Fibroblast of peridontal ligament (primary cell): ENCODE measurements around the gene SPAG16.

ENCODE experiments used
- DNase-seq: peaks from one replicate; pipeline ENCODE4 v3.0.0-alpha.2; 2010; ENCODE audit errors: extremely low read depth

Gene SPAG16

GRCh38 chr2:213816583-213816982, 532.3 kb downstream of the SPAG16 start:
- no peak for DNase-seq

DNA sequence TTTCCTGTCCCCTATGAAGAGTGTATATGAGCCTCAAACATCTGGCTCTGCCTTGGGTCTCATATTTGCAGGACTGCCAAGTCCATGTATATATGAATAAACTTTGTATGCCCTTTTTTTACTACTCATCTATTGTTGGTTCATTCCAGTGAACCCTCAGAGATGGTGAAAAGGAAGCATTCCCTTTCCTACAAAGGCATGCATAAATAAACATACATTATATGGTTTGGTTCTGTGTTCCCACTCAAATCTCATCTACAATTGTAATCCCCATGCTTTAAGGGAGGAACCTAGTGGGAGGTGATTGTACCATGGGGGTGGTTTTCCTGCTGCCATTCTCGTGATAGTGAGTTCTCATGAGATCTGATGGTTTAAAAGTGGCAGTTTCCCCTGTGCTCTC, 534.2 kb downstream of the SPAG16 start:
- DNase-seq = peak; percentile 88

DNA sequence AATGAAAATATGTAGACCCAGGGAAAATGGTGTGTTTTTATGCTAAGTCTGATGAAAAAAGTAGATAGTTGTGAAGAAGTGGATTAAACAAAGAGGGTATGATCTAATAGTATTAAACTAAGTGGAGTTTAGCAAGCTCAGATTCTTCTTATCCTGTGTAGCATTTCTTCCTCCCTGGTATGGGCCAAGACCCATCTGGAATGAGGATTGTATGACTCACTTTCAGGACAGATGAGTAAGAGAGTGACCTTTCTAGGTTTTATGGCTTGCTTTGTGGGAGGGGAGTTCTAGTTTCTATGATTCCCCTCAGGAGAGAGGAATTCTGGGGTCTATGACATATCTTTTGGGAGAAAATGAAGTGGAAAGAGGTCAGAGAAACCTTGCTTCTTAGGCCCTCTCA, 550.1 kb downstream of the SPAG16 start:
- DNase-seq = peak; percentile 94

DNA sequence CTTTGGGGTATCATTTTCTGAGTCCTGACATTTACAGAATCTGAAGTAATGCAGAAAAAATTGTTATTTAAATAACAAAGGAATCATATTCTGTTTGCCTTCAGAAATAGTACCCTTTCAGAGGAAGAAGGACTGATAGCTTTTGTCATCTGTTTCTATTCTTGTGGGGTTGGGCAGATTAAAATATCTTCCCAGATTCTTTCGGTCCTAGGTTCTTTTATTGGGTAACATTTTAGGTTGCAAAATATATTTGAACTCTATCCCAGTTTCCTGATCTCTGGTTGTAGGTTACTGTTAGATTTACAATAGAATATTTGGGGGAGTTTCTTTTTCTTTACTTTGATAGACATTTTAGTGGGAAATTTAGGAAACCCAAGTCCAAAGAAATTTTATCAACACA, 550.5 kb downstream of the SPAG16 start:
- peak; percentile 93 for DNase-seq

DNA sequence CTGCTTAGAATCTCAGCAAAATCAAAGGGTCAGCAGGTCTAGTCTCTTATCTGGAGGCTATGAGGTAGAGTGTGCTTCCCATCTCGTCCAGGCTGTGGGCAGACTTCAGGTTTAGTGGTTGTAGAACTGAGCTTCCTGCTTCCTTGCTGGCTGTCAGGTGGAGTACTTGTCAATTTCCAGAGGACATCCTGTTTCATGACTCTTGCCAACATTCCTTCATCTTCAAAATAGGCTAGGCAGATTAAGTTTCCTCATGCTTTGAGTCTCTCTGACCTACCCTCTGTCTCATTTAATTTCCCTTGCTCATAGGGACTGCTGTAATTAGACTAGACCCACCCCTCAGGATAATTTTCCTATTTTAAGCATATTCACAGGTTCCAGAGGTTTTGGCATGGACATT, 562.6 kb downstream of the SPAG16 start:
- DNase-seq = no peak

DNA sequence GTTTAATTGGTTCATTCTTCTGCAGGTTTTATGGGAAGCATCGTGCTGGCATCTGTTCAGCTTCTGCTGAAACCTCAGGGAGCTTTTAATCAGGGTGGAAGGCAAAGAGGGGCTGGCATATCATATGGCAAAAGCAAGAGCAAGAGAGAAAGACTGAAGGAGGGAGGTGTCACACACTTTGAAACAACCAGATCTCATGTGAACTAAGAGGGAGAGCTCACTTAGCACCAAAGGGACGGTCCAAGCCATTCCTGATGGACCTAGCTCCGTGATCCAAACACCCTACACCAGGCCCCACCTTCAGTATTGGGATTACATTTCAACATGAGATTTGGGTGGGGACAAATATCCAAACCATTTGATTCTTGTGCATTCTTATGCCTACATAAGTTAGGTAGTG, 563.1 kb downstream of the SPAG16 start:
- DNase-seq = no peak

DNA sequence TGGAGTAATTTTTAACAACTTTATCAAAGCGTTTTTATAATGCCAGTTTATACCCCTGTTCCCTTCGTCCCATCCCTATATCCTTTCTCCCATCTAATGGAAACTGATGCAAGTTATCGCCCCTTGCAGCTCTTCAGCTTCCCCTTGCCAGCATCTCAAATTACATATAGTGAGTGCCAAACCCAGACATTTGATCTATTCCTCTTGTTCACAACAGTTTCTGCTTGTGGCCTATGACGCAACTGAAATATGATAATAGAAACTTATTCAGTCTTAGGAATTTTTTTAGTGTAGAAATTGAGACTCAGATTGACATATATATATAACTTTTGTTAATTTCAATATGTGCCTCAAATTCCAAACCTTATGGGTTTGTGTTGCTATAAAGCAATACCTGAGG, 564.4 kb downstream of the SPAG16 start:
- peak; percentile 94 for DNase-seq

DNA sequence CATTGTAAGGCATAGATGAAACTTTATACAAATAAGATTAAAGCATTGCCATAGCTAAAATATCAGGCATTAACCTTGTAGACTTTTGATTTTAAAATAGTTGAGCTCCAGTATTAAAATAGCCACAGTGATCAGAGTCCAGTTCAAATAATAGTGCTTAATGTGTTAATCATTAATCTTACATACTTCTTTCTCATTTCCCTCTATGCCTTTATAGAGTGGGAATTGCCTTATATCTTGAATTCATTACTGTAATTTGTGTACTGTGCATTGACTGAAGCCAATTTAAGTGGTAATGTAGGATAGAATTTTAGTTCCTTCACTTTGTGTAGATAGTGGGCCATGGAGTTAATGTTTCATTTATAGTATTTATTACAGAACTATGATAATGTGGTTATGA, 577.4 kb downstream of the SPAG16 start:
- no peak for DNase-seq

DNA sequence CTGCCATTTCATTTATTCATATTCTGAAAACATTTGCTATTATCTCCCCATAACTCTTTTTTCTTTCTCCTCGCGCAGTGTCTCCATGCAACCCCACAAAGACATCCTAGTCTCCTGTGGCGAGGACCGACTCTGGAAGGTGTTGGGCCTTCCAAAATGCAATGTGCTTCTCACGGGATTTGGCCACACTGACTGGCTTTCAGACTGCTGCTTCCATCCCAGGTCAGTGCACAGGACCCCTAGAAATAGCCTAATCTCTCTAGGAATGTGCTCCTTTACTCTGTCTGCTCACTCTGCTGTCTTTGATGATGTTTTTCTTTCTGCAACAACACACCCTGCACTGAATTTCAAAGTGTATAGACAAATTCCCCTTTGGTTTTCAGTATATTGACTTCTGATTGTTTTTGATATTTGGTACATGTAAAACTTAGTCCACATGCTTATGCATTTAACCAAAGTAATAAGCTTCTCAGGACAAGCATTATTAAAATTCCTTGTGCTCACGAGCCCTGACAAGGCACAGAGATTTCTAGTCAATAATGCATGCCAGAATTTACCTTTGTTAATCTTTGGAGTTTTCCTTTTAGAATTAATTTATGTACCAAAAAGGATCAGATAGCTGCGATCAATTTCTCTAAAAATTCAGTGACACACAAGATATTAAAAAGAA, 578.3 kb downstream of the SPAG16 start:
- DNase-seq = no peak

DNA sequence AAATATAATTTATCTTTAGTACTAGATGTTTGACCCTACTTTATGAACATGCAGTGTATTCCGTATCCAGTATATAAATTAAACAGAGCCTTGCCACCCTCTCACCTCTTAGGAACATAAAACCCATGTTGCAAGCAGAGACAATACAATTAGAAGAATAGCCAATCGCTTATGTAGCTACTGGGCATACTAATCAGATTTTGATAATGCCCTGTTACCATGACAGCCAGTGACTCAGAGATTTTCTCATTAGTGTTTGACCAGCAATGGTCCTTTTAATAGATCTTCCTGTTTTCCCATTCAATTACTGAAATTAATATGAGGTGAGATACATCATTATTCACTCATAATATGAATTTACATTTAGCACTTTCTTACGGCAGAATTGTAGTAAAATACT, 579.3 kb downstream of the SPAG16 start:
- no peak for DNase-seq

DNA sequence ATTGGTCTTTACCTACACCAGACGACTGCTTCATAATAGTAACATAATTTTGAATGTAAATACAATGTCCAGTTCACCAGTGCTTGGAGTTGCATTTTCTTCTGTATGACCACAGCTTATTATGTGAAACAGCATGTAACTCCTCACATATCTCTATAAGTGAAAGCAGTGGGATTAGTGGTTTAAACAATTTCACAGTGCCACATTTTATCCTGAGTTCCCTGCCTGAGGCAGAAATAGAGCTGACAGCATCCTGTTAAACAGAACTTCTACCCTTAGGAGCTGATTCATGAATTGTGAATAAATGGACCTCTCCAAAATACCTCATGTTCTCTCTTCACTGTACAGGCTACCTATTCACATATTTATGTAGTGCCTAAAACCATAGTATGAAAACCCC, 584.3 kb downstream of the SPAG16 start:
- peak; percentile 8 for DNase-seq

DNA sequence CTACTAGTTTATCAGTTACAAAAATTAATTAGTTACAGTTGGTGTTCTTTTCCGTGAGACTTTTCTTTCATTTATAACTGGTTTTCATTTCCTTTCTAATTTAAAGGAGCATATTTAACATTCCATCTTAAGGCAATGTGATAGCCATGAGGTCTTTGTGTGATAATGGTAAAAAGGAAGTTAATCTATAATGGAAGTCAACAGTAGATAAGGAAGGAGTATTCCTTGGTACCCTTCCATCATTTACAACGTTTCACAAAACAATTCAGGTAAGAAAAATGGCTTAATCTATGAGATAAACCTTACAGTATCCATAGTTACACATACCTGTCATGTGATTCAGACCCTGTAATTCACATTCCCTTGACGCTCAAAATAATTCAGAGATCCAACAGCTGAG, 601.2 kb downstream of the SPAG16 start:
- no peak for DNase-seq

DNA sequence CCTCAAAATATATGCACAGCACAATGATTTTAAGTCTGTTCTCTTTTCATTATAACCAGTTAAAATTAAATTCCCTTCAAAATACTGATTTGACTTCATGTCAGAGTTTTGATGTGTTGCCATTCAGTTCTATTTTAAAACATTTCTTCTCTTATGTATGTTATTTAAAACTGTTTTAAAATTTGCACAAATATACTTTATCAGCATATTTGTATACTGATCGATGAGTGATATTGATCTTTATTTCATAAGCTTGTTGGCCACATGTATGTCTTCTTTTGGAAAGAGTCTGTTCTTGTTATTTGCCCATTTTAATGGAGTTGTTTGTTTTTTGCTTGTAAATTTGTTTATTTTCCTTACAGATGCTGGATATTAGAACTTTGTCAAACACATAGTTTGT, 630.2 kb downstream of the SPAG16 start:
- no peak for DNase-seq

DNA sequence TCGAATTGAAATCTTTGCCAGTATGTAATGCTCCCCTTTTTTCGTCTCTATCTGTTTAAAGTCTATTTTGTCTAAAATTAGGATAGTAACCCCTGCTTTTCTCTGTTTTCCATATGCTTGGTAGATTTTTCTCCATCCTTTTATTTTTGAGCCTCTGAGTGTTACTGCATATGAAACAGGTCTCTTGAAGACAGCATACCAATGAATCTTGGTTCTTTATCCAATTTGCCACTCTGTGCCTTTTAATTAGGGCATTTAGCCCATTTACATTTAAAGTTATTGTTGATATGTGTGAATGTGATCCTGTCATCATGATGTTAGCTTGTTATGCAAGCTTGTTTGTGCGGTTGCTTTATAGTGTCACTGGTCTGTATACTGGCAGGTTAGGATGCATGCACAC, 635.8 kb downstream of the SPAG16 start:
- DNase-seq = no peak

- DNase-seq = no peak
These were observed 639.3 kb downstream of the SPAG16 start for GRCh38 chr2:213923543-213923942.

DNA sequence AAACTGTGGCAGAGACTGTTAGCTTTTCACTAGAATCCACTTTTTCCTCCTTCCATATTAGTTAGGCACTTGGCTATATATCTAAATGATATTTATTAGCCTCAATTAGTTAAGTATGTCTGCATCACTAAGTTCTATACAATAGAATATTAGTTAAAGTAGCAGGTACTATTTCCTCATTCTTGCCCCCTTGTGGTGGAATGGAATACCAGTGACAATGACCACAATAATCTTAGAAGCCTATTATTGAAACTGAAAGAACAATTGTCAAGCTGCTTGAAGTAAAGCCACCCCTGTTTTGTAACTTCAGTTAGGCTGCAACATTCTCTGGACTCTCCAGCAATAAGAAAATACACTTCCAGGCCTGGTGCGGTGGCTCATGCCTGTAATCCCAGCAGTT, 650.3 kb downstream of the SPAG16 start:
- no peak for DNase-seq

- no peak for DNase-seq
These were observed 673.8 kb downstream of the SPAG16 start for GRCh38 chr2:213958086-213958485.

- no peak for DNase-seq
These were observed 675.3 kb downstream of the SPAG16 start for GRCh38 chr2:213959589-213959988.

GRCh38 chr2:213971536-213971935, 687.3 kb downstream of the SPAG16 start:
- no peak for DNase-seq

DNA sequence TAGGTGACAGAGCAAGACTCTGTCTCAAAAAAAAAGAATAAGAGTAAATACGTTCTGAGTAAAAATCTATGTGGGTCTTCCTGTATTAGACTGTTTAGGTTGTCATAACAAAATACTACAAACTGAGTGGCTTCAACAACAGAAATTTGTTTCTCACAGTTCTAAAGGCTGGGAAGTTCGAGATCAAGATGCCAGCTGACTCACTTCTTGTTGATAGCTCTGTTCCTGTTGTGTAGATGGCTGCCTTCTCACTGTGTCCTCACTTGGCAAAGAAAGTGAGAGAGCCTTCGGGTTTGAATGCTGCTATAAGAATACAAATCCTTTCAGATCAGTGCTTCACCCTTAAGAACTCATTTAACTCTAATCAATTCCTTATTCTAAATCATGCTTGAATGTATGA, 696.6 kb downstream of the SPAG16 start:
- DNase-seq = peak; percentile 8

DNA sequence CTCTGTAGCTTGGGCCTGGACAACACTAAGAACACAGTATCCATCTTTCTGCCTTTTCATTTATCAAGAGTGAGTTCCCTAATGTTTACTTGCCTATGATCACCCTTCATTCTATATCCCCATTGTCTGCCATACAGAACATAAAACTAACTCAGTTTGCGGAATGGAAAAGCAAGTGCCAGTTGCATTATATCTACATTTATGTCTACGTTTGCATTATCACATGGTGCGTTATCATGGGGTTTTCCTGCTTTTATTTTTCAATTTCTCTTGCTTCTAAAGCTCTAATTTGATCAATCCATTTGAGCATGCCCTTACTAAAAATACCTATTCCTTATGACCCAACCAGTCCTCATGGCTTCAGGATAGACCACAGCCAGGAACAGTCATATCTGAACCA, 704.9 kb downstream of the SPAG16 start:
- DNase-seq = no peak

DNA sequence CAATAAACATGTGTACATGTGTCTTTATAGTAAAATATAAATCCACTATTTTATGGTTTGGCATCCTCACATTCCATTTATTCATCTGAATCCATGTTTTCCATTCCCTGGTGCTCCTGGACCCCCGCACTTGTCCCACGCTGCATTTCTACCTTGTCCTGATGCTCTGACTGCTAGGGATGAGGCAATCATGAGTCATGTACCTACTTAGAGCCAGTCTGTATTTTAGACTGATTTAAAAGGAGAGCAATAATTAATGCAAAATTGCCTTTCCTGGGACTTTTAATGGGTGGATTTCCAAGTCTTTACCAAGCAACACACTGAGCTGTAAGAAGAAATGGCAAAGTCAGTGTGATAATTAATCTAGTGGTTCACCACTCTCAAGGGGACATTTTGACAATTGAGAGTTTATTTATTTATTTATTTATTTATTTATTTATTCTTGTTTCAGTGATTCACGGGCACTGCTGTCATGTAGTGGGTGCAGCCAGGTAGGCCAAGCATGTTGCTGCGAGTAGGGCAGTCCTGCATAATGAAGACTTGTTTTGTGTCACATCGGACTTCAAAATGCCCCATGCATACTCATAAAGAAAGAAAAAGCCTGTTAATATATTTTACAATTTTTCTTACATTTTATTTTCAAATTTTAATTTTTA, 707.3 kb downstream of the SPAG16 start:
- no peak for DNase-seq

- DNase-seq = peak; percentile 94
These were observed 711.3 kb downstream of the SPAG16 start for GRCh38 chr2:213995400-213996105.
